HG03064 (cell line): ENCODE results near the gene KCNE3.

Experiments used
- ATAC-seq: cut with Tn5 transposase; IDR thresholded peaks from one replicate; pipeline ENCODE4 v1.9.1; 2021; ENCODE audit warnings: low read depth; ENCODE audit not compliant: unreplicated experiment

Gene KCNE3

GRCh38 chr11:74471668-74472429, 4.5 kb upstream of the KCNE3 start:
- no peak for ATAC-seq

- no peak for ATAC-seq
These were observed 3.7 kb upstream of the KCNE3 start for GRCh38 chr11:74471037-74471436.

- no peak for ATAC-seq
These were observed 3.2 kb upstream of the KCNE3 start for GRCh38 chr11:74470526-74470925.

- no peak for ATAC-seq
These were observed 1.6 kb upstream of the KCNE3 start for GRCh38 chr11:74468936-74469335.

GRCh38 chr11:74468521-74468920, 1.2 kb upstream of the KCNE3 start:
- ATAC-seq = no peak

GRCh38 chr11:74468058-74468457, 709 bp upstream of the KCNE3 start:
- no peak for ATAC-seq

- ATAC-seq = no peak
These were observed 2.0 kb downstream of the KCNE3 start for GRCh38 chr11:74465291-74465708.

- no peak for ATAC-seq
These were observed 2.6 kb downstream of the KCNE3 start for GRCh38 chr11:74464746-74465145.

GRCh38 chr11:74463216-74463615, 4.1 kb downstream of the KCNE3 start:
- ATAC-seq = no peak

- no peak for ATAC-seq
These were observed 4.7 kb downstream of the KCNE3 start for GRCh38 chr11:74462631-74463030.

GRCh38 chr11:74462009-74462408, 5.3 kb downstream of the KCNE3 start:
- ATAC-seq = no peak

- no peak for ATAC-seq
These were observed 6.7 kb downstream of the KCNE3 start for GRCh38 chr11:74460481-74461154.

GRCh38 chr11:74460065-74460464, 7.3 kb downstream of the KCNE3 start:
- no peak for ATAC-seq

- ATAC-seq = no peak
These were observed 7.8 kb downstream of the KCNE3 start for GRCh38 chr11:74459584-74459983.

- no peak for ATAC-seq
These were observed 10.0 kb downstream of the KCNE3 start for GRCh38 chr11:74457356-74457755.

GRCh38 chr11:74453373-74453975, 13.9 kb downstream of the KCNE3 start:
- no peak for ATAC-seq

GRCh38 chr11:74452366-74452765, 15.0 kb downstream of the KCNE3 start:
- ATAC-seq = no peak

GRCh38 chr11:74450318-74450717, 17.0 kb downstream of the KCNE3 start:
- no peak for ATAC-seq

- ATAC-seq = no peak
These were observed 17.9 kb downstream of the KCNE3 start for GRCh38 chr11:74449369-74449931.

GRCh38 chr11:74447720-74448119, 19.6 kb downstream of the KCNE3 start:
- no peak for ATAC-seq

GRCh38 chr11:74446532-74446938, 20.8 kb downstream of the KCNE3 start:
- ATAC-seq = no peak
